Epithelial cell of esophagus (primary cell): ENCODE data around the gene RCAN1.

Experiments used
- DNase-seq: peaks from one replicate; pipeline ENCODE4 v3.0.0; 2010; ENCODE audit warnings: low read depth
- H3K4me3 ChIP-seq: 2 replicates; pipeline ENCODE4 v1.5.1; 2011; ENCODE audit warnings: mild to moderate bottlenecking, low read length, control low read depth
- TF ChIP-seq, protein P1 (sequence below): IDR thresholded peaks from 2 replicates; pipeline ENCODE4 v1.5.1; 2011; ENCODE audit warnings: low read depth, mild to moderate bottlenecking, low read length, control low read depth, inconsistent platforms; ENCODE audit not compliant: insufficient read depth; ENCODE audit errors: missing control alignments

RCAN1 gene

DNA sequence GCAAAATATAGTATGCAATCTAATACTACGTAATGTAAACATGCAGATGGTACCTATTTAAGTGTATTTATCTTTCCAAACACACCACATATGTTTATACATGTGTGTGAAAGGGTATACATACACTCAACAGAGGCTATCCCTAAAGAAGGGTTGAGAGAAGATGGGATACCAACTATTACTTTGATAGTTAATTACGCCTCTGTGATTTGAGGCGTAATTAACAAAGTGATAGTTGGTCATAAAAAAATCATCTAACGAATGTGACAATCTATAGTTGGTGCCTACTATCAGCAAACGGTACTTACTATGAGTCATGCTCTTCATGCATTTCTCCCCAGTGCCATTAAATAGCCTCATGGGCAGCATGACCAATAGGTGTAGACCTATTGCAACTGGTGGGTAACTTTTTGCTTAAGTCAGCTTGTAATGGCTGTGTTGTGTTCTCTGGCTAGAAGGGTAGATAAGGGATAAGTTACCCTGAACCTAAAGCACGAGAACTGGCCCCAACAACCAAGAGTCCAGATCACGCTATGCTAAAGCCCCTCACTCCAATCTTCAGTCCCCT, 15.3 kb downstream of the RCAN1 start:
- DNase-seq = no peak
- TF ChIP-seq, protein P1, sequence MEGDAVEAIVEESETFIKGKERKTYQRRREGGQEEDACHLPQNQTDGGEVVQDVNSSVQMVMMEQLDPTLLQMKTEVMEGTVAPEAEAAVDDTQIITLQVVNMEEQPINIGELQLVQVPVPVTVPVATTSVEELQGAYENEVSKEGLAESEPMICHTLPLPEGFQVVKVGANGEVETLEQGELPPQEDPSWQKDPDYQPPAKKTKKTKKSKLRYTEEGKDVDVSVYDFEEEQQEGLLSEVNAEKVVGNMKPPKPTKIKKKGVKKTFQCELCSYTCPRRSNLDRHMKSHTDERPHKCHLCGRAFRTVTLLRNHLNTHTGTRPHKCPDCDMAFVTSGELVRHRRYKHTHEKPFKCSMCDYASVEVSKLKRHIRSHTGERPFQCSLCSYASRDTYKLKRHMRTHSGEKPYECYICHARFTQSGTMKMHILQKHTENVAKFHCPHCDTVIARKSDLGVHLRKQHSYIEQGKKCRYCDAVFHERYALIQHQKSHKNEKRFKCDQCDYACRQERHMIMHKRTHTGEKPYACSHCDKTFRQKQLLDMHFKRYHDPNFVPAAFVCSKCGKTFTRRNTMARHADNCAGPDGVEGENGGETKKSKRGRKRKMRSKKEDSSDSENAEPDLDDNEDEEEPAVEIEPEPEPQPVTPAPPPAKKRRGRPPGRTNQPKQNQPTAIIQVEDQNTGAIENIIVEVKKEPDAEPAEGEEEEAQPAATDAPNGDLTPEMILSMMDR = no peak
- no peak overlapping the region for H3K4me3 ChIP-seq

DNA sequence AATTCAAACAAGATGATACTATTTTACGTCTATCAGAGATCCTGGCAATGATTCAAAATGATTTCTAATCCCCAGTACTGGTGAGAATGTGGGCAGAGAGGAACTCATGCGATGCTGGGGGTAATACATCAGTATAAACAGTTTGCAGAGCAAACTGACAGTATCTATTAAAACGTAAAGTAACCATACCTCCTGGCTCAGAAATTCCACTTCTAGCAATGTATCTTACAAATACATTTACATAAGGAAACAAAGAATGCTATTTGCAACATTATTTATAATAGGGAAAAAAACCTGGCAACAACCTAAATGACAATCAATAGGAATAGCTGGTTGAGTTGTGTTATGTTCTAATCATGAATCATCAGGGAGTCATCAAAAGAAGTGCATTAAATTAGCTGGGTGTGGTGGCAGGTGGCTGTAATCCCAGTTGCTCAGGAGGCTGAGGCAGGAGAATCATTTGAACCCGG, 15.9 kb downstream of the RCAN1 start:
- H3K4me3 ChIP-seq = no peak overlapping the region
- TF ChIP-seq, protein P1 = no peak
- DNase-seq = peak; percentile 82

DNA sequence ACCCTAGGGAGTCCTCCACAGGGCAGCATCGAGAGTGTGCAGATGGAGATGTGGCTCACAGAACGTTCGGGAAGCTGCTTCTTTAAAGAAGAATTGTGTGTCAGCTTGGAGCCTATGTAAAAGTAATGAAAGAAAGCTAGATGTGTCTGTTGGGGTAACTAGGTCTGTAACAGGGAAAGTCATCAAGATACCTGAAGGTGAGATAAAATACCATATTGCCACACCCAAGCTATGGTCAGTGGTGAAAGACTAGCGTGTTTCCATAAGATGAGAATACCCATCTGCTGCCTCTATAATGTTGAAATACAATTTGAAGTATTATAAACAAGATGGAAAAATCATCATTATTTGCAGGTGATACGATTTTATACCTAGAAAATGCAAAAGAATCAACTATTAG, 17.5 kb downstream of the RCAN1 start:
- no peak for DNase-seq
- TF ChIP-seq, protein P1 = no peak
- H3K4me3 ChIP-seq = no peak overlapping the region

DNA sequence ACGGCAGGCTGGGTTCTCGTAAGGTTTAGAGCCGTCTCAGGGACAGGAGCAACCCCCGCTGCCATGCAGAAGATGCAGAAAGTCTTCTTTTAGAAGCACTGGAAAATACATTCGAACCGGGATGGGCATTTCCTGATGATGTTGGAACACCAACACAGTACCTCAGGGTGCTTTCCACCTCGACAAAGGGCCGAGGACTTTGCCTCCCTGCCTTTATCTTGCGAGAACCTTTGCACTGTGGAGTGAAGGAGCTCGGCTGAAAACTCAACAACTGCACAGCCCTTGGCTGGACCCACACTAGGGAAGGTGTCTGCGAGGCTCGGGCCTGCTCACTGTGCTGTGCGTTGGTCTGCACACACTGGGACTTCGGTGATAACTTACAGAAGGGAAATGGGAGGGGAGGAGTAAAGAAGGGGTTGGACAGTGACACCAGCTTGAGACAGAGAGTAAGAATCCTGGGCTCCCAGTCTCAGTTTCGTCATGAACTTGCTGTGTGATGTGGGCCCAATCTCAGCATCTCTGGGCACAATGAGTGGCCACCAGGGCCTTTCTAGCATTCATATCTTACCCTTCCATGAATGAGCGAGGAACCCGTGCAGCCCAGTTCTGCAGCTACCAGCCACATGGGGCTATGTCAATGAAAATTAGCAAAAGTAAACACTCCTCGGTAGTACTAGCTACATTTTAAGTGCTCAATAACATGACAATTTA, 18.2 kb downstream of the RCAN1 start:
- no peak overlapping the region for H3K4me3 ChIP-seq
- TF ChIP-seq, protein P1 = no peak
- DNase-seq = no peak

DNA sequence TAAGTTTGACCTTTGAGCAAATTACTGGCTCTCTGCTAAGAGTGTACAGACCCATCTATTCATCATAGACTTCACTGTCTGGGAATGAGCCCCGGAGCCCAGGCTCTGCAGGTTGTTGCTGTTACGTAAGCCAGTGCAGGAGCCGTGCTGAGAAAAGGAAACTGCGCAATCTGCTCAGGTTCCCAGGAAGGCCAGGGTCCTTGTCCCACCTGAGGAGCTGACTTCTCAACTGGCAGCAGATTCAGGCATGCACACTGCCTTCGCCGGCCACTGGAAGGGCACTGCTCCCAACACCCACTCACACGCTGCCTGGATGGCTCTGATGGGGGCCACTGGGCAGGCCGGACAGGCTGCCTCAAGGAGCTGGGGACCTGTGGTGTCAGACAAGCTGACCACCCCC, 19.5 kb downstream of the RCAN1 start:
- peak; percentile 51 for DNase-seq
- TF ChIP-seq, protein P1 = no peak
- no peak overlapping the region for H3K4me3 ChIP-seq

DNA sequence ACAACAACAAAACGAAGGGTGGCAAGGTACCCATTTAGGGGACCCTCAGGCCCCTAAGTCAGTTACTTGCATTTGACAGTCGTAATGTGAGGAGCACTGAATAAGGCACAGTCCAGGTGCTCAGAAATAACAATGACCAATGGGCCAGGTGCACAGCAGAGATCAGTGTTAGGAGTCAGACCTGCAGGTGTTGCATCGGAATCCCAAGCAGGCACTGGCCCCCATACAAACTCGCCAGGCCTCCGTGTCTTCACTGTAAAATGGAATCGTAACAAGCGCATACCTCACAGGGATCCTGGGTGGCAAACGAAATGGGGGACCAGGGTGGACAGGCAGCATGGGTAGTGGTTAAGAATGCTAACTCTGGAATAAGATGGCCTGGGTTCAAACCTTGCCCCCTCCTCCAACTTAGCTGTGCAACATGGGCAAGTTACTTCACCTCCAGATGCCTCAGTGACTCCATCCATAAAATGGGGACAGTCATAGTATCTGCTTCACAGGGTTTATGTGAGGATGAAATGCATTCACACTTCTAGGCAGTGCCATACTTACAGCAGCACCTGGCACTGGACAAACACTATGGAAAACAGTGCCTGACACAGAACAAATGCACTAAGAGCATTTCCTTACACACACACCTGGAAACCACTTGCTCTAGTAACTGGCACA, 20.2 kb downstream of the RCAN1 start:
- TF ChIP-seq, protein P1 = no peak
- DNase-seq = no peak
- H3K4me3 ChIP-seq = no peak overlapping the region
